ENCODE results near the gene SLC41A3. TPM values are rescaled to one million over a fixed set of nuclear protein-coding genes. Genes with fewer than 3 reads are reported as not detected.

The SLC41A3 gene
- total and polyA plus RNA-seq, 4 donors, result 9.3 to 19.8 (median 12.7) TPM

- TF ChIP-seq, protein P1, sequence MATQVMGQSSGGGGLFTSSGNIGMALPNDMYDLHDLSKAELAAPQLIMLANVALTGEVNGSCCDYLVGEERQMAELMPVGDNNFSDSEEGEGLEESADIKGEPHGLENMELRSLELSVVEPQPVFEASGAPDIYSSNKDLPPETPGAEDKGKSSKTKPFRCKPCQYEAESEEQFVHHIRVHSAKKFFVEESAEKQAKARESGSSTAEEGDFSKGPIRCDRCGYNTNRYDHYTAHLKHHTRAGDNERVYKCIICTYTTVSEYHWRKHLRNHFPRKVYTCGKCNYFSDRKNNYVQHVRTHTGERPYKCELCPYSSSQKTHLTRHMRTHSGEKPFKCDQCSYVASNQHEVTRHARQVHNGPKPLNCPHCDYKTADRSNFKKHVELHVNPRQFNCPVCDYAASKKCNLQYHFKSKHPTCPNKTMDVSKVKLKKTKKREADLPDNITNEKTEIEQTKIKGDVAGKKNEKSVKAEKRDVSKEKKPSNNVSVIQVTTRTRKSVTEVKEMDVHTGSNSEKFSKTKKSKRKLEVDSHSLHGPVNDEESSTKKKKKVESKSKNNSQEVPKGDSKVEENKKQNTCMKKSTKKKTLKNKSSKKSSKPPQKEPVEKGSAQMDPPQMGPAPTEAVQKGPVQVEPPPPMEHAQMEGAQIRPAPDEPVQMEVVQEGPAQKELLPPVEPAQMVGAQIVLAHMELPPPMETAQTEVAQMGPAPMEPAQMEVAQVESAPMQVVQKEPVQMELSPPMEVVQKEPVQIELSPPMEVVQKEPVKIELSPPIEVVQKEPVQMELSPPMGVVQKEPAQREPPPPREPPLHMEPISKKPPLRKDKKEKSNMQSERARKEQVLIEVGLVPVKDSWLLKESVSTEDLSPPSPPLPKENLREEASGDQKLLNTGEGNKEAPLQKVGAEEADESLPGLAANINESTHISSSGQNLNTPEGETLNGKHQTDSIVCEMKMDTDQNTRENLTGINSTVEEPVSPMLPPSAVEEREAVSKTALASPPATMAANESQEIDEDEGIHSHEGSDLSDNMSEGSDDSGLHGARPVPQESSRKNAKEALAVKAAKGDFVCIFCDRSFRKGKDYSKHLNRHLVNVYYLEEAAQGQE (IDR thresholded peaks at IDR 0.05), result no peak
- no peak for TF ChIP-seq YY1 (IDR thresholded peaks at IDR 0.05)
- TF ChIP-seq HNF4A (conservative IDR thresholded peaks at IDR 0.05), result no peak
- TF ChIP-seq FOXA1 (IDR thresholded peaks at IDR 0.05), result no peak
- no peak for TF ChIP-seq ATF3 (IDR thresholded peaks at IDR 0.05)
These were observed 22.6 kb upstream of the SLC41A3 start (continued) for GRCh38 chr3:126106336-126107202.

DNA sequence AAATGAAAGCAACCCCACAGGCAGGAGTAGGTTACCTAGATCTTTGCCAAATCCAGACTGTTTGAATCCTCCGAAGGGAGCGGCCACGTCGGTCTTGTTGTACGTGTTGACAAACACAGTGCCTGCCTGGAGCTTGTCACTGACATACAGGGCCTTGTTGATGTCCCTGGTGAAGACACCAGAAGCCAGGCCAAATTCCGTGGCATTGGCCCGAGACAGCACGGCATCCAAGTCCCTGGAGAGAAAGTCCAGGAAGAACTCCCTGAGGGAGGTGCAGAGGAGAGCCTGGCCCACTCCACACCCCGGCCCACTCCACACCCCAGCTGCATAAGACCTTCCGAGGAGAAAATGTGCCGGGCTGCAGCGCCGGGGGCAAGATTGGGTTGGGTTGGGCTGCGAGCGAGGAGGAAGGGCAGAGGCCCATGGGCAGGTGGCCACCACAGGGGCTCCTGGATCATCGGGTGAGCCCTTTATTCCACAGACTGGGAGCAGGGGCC, 21.8 kb upstream of the SLC41A3 start:
- DNase-seq (ENCODE audit: low spot score), result no peak
- Histone ChIP-seq H3K9me3 (ENCODE audit: control insufficient read depth in 4 of 4, low read length in 3 of 4) (no peaks in the 10 kb centered on the region), H3K36me3 (ENCODE audit: control insufficient read depth in 4 of 4, insufficient read depth in 3 of 4, low read depth in 1 of 4, low read length in 3 of 4) (peaks cover 19 to 91% (median 63%) of the 10 kb centered on the region in 4 donors), H3K4me1 (ENCODE audit: control insufficient read depth in 4 of 4, insufficient read depth in 4 of 4, low read length in 3 of 4) (no peaks in the 10 kb centered on the region), H3K27me3 (ENCODE audit: control insufficient read depth in 4 of 4, insufficient read depth in 4 of 4, low read length in 3 of 4) (no peaks in the 10 kb centered on the region), H3K9ac (ENCODE audit: low read depth in 1 of 2, low read length in 2 of 2) (no peak overlapping the region), H3K4me3 (ENCODE audit: low read depth in 1 of 3, low read length in 3 of 3) (no peak overlapping the region), H3K27ac (ENCODE audit: low read depth in 1 of 2, low read length in 2 of 2) (no peak overlapping the region)
- WGBS, result 96% methylated on average over 16 of the region's 16 CpGs
- no peak for TF ChIP-seq GABPA (IDR thresholded peaks at IDR 0.05 in 1 of 2, conservative IDR thresholded peaks at IDR 0.05 in 1 of 2)
- TF ChIP-seq, protein P2, sequence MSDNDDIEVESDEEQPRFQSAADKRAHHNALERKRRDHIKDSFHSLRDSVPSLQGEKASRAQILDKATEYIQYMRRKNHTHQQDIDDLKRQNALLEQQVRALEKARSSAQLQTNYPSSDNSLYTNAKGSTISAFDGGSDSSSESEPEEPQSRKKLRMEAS (IDR thresholded peaks at IDR 0.05), result no peak
- TF ChIP-seq CTCF (IDR thresholded peaks at IDR 0.05; ENCODE audit: low read depth, low read length, missing input control), result no peak
- TF ChIP-seq, protein P1 (IDR thresholded peaks at IDR 0.05), result no peak
- no peak for TF ChIP-seq FOXA1 (IDR thresholded peaks at IDR 0.05)
- TF ChIP-seq EGR1 (IDR thresholded peaks at IDR 0.05; ENCODE audit: low read depth in 2 of 2), result no peak
- no peak for TF ChIP-seq SP1 (IDR thresholded peaks at IDR 0.05)
- TF ChIP-seq FOXA2 (IDR thresholded peaks at IDR 0.05), result no peak

Measured in liver (tissue), 9 donors.